ENCODE measurements around the gene ALKBH3.

The ALKBH3 gene

DNA sequence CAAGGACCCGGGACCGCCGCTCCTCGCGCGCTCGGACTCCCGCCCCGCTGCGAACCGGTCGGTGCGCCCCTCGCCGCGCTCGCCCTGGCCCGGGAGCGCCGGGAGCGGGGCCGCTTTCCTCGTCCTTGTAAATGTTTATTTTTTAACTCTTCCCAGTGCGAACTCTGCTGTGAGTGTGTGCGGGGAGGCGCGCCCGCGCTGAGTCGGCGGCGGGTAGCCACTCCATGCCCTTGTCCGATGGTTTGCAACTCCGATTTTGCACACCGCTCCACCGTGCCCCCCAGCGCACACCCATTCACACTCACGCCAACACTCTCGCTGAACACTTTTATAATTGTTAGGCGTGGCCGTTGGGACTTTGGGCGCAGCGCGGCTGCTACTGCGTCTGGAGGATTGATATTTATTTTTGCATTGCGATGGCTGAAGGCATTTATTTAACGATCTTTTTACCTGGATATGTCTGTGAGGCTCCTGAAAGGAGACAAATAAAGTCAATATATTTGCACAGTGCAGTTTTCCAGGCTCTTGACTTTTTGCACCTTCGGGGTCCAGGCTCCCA is 62.8 kb downstream of the ALKBH3 start:
- DNase-seq, result peak; percentile 15

- DNase-seq, result peak; percentile 27
Measured at GRCh38 chr11:43943931-43944751, 63.5 kb downstream of the ALKBH3 start.

DNA sequence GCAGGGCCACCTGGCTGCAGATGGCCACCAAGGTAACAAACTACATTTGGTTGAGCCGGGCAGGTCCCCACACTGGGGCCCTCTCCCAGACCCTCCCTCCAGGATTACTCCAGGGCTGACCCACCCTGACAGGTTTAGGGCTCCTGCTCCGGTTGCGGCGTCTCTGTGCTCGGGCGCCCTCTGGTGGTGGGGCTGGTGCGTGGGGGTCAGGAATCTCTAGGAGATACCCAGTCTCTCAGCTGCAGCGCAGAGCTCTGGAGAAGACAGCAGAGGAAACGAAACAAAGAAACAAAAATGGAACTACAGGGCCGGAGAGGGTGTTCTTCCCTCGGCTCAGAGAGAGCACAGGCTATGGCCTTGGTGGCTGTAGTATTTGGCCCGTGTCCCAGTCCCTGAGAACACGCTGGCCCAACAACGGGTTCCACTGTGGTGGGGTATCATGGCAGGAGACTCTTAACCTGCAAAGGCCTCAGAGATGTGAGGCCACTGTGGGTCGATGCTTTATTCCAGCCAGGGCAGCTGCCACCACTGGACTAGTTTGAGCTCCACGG is 64.2 kb downstream of the ALKBH3 start:
- DNase-seq, result peak; percentile 71

DNA sequence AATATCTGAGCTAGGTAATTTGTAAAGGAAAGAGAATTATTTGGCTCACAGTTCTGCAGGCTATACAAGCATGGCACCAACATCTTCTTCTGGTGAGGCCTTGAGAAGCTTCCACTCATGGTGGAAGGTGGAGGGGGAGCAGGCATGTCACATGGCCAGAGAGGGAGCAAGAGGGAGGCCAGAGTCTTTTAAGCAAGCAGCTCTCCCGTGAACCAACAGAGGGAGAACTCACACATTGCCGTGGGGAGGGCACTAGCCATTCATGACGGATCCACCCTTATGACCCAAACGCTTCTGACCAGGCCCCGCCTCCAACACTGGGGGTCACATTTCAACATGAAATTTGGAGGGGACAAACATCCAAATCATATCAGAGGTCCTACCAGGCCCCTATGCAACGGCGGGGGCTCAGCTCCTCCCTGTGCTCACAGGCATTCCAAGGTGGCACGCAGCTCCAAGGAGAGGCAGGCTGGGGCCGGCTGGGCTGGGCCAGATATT is 66.4 kb downstream of the ALKBH3 start:
- DNase-seq, result peak; percentile 64

GRCh38 chr11:43947815-43948214 is 67.2 kb downstream of the ALKBH3 start:
- DNase-seq, result no peak

DNA sequence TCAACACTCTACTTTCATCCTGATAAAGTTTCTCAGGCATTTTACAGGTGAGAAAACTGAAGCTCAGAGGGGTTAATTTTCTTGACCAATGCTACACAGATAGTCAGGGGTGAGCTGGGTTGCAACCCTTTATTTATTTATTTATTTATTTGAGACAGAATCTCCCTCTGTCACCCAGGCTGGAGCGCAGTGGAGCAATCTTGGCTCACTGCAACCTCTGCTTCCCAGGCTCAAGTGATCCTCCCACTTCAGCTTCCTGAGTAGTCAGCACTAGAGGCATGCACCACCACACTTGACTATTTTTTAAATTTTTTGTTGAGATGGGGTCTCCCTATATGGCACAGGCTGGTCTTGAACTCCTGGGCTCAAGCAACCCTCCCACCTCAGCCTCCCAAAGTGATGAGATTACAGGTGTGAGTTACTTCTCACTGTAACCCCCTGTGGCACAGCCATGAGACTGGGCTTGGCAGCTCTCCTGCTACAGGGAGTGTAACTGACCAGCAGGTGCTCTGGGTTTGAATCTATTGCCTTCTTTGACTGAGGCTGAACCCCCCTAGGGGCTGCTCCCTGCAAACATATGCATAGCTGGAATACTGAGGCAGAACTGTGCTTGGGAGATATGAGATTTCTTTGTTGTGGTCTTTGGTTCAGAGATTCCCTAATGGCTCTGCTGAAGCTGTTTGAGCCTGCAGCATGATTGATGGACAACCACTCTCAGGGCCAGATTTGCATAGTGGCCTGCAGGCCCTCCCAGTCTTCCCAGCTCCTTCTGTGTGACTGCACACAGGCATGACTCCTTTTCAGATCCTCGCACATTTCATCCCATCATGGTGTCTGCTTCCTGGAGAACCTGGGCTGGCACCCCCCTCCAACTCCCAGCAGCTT is 68.0 kb downstream of the ALKBH3 start:
- no peak for DNase-seq

DNA sequence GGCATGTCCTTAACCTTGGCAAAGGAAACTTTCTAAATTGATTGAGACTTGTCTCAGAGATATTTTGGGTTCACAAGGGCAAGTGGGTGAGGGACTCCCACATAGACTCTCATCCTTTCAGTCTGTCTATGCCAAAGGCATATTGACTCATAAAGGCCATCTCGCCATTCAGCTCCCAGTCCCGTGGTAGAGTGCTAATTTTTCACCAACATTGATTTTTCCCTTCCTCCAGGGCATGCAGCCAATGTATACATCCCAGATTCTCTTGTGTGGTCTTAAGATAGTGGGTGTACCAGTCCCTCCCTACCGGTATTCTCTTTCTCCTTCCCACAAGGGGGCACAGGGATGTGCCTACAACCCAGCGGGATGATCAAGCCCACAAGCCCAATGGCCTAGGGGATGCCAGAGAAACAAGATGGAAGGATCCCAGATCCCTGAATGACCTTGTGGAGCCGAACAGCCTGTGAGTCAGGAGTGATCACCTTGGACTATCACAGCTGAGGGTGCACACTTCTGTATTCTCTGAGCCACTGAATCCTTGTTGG is 69.8 kb downstream of the ALKBH3 start:
- no peak for DNase-seq

DNA sequence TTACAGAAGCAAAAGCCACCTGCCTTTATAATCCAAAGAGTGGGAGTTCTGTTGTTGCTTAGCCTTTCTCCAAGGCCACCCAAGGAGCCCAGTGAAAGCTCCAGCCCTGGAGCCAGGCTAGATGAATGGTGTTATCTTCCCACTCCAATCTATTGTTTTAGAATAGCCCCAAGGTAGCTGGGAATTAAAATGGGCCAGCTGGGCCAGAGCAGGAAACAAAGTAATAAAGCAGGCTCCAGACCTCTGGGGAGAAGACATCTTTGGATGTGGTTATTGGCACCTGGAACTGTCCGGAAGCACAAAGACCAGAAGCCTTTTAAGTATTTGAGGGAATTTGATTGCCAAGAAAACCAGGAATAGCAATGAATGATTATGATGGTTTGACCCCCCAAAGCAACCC is 70.6 kb downstream of the ALKBH3 start:
- no peak for DNase-seq

DNA sequence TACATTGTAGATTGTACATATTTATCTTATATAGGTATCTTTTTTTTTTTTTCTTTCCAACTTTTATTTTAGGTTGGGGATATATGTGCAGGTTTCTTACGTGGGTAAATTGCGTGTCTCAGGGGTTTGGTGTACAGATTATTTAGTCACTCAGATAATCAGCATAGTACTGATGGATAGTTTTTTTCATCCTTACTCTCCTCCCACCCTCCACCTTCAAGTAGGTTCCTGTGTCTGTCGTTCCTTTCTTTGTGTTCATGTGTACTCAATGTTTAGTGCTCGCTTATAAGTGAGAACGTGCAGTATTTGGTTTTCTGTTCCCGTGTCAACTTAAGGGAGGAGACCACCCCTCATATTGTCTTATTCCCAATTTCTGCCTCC is 71.4 kb downstream of the ALKBH3 start:
- DNase-seq, result no peak

GRCh38 chr11:43952401-43953342 is 72.0 kb downstream of the ALKBH3 start:
- DNase-seq, result no peak

- DNase-seq, result no peak
Measured at GRCh38 chr11:43953521-43953920, 72.9 kb downstream of the ALKBH3 start.

DNA sequence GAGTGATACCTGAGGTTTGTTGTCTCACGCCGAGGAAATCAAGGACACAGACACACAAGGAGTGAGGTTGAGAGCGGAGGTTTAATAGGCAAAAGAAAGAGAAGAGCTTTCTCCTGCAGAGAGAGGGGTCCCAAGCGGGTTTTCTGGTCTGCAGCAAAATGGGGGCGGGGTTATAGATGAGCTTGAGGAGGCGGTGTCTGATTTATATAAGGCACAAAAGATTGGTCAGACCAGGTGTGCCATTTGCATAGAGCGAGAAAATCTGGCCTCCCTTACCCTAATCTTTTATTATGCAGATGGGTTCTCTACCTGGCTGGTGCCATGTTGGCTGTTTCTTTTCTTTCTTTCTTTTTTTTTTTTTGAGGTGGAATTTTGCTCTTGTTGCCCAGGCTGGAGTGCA is 73.6 kb downstream of the ALKBH3 start:
- no peak for DNase-seq

DNA sequence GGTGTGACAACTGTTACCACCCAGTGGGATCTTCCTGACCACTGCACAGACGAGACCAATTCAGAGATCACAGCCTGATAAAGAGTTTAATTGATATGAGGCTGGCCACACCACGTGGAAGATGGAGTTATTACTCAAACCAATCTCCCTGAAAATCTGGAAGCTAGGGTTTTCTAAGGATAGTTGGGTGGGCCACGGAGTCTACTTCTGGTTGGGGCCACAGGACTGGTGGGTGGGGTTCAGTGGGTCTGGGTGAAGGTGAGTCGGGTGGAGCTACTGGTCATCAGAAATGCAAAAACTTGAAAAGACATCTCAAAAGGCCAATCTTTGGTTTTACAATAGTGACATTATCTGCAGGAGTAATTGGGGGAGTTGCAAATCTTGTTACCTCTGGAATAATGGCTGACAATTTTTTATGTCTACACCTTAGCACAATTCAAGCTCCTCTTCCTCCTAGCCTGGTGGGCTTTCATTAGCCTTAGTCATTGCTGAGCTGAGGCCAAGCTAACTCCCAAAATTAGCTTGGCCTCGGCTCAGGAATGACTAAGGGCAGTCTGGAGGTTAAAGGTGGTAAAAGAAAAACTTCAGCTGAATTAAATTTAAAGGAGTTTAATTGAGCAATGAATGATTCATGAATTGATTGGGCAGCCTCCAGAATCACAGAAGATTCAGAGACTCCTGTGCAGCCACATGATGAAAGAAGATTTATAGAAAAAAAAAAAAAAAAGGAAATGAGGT is 74.9 kb downstream of the ALKBH3 start:
- no peak for DNase-seq

DNA sequence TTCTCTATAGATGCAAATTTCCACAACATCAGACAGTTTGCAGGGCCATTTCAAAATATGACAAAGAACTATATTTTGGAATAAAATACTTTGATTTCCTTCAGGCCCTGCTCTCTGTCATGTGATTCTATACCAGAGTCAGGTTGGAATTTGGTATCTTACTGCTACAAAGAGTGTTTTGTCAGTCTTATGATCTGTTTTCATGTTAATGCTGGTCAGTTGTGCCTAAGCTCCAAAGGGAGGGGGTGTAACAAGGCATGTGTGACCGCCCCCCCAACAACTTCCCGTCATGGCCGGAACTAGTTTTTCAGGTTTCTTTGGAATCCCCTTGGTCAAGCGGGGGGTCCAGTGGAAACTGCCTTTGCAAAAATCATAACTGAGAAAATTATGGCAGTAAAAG is 76.9 kb downstream of the ALKBH3 start:
- no peak for DNase-seq

DNA sequence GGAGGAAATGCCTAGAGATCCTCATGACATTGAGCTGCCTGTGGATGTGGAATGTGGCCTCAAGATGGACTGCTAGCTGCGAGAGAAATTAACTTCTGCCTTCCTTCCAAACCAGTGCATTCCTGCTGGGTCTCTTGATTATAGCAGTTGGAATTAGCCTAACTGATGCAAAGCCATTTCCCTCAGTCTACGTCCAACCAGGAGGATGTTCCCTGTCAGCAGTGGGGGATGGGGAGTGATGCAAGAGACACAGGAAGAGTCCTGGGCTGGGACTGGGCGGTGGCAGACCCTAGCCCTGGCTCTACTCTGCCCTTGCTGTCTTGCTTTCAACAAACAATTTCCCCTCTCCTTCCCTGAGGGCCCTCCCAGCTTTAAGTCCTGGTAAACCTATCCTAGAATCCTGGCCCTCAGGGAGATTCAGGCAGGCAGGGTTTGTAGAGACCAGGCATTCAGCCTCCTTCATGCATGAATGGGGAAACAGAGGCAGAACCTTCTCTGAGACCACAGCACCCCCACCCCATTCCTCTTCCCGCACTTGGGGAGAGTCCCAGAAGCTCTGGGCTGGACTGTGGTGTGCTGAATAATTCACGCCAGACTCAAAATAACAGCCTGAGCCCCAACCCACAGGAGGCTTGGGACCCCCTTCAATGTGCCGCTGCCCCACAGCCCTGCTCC is 78.8 kb downstream of the ALKBH3 start:
- no peak for DNase-seq

DNA sequence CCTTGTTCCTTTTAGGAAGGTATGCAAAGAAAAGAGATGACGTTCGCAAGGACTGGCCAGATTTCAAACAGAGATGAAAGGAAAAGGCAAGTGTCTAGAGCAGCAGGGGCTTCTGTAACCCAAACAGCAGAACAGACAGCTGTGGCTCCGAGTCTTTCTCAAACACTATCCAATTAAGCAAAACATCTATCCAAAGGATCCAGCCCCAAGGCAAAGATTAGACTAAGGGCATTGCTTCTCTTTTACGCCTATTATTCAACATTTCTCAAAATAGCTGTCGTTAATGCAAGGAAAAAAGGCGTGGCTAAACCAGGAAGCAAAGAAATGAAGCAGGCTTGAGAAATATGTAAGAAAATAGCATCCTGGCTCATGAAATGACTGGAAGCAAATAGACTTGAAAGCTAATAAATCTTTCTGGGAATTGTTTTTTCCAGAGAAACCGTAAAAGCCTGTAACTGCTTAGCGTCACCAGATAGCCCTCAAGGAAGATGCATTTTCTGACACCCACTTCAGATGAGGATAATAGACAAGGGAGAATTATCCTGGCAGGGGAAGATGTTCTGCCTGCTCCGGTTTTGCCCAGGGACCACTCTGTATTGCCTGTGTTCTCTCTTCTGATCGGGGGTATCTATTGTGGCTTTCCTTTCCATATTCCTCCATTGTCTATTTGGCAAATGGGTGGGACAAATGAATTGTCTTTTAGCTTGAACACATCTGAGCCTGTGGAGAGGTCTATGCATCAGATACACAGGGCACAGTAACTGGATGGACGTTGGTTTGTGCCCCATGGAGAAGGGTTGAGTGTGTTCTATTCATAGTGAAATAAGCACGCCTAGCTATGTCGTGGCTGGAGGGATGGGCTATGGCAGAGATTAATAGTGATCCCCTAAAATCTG is 82.0 kb downstream of the ALKBH3 start:
- peak; percentile 77 for DNase-seq

DNA sequence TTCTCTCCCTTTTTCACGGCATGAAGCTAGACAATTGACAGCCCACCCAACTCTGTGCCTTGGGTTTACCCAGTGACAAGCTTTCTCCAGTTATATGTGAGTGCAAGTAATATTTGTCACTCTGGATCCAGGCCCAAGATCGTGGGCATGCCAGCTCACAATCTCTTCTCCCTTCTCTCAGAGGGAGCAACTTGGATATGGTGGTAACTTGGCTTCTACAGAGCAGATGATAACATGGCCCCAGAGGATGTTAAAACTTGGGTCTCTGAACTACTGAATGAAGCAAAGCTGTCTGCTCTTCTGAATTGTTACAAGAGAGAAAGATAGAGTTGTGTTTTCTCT is 82.6 kb downstream of the ALKBH3 start:
- no peak for DNase-seq

DNA sequence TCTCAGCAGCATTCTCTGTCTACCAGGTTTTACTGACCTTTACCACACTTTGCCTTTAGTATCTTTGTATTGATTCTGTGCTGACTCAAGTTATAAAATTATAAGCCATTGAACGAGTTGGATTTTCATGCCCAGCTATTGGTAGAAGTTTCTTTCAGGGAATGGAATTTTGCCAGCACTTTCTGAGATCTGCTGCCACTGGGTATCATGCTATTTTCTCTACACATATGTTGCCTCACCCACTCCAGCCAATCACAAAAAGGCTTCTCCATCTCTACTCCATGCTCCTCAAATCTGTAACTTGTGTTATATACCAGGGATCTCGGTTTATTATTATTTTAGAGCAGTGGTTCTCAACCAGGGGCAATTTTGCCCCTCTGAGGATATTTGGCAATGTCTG is 87.0 kb downstream of the ALKBH3 start:
- no peak for DNase-seq

GRCh38 chr11:43968719-43969118 is 88.1 kb downstream of the ALKBH3 start:
- no peak for DNase-seq

DNA sequence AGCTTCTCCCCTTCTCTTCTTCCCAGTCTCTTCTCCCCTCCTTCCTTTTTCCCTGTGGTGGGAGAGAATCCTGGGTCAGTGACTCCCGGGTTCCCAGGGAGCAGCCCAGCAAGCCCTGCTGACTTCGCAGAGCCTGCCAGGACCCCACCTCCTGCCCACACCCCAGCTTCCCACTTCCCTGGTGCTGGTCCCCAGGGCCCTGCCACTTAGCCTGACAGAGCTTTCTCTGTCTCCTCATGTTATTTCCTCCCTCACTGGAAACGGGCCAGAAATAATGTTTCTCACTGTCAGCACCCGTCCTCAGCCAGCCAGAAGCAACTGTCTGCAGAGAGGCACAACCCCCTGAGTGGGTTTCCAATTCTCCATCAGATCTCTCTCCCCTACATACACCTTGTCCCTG is 88.9 kb downstream of the ALKBH3 start:
- no peak for DNase-seq

All from NCI-H82 (cell line).